ENCODE measurements around the gene SLC6A1. TPM values are rescaled to one million over a fixed set of nuclear protein-coding genes. Genes with fewer than 3 reads are reported as not detected.

Gene SLC6A1
- total RNA-seq, 1 donor from 2014 or later = 7.5 TPM

- TF ChIP-seq CTCF (IDR thresholded peaks at IDR 0.05; ENCODE audit: unreplicated experiment) = no peak
- H3K27ac Mint-ChIP-seq (ENCODE audit: unreplicated experiment) = no peak overlapping the region
- no peak overlapping the region for H3K4me3 Mint-ChIP-seq (ENCODE audit: unreplicated experiment)
- H3K27me3 Mint-ChIP-seq (ENCODE audit: unreplicated experiment) = peaks cover 4% of the 10 kb centered on the region
- H3K4me1 Mint-ChIP-seq (ENCODE audit: unreplicated experiment) = peaks cover 39% of the 10 kb centered on the region
- H3K9me3 Mint-ChIP-seq (ENCODE audit: unreplicated experiment) = peaks cover 3% of the 10 kb centered on the region
- peaks cover 3% of the 10 kb centered on the region for H3K36me3 Mint-ChIP-seq (ENCODE audit: low read depth, unreplicated experiment)
- DNase-seq (ENCODE audit: low spot score) = no peak
Measured at GRCh38 chr3:10981961-10982360, 10.6 kb upstream of the SLC6A1 start.

GRCh38 chr3:10982782-10983181 lies 9.8 kb upstream of the SLC6A1 start:
- DNase-seq (ENCODE audit: low spot score) = no peak
- Mint-ChIP-seq H3K36me3 (ENCODE audit: low read depth, unreplicated experiment) (peaks cover 3% of the 10 kb centered on the region), H3K4me3 (ENCODE audit: unreplicated experiment) (no peak overlapping the region), H3K9me3 (ENCODE audit: unreplicated experiment) (peaks cover 3% of the 10 kb centered on the region), H3K27ac (ENCODE audit: unreplicated experiment) (peak overlapping the region; percentile 84), H3K27me3 (ENCODE audit: unreplicated experiment) (peaks cover 4% of the 10 kb centered on the region), H3K4me1 (ENCODE audit: unreplicated experiment) (peaks cover 37% of the 10 kb centered on the region)
- TF ChIP-seq CTCF (IDR thresholded peaks at IDR 0.05; ENCODE audit: unreplicated experiment) = no peak

- peaks cover 32% of the 10 kb centered on the region for H3K4me1 Mint-ChIP-seq (ENCODE audit: unreplicated experiment)
- TF ChIP-seq CTCF (IDR thresholded peaks at IDR 0.05; ENCODE audit: unreplicated experiment) = peak; percentile 82
- H3K4me3 Mint-ChIP-seq (ENCODE audit: unreplicated experiment) = no peak overlapping the region
- H3K9me3 Mint-ChIP-seq (ENCODE audit: unreplicated experiment) = peaks cover 3% of the 10 kb centered on the region
- peaks cover 4% of the 10 kb centered on the region for H3K27me3 Mint-ChIP-seq (ENCODE audit: unreplicated experiment)
- peaks cover 3% of the 10 kb centered on the region for H3K36me3 Mint-ChIP-seq (ENCODE audit: low read depth, unreplicated experiment)
- peak; percentile 58 for DNase-seq (ENCODE audit: low spot score)
- H3K27ac Mint-ChIP-seq (ENCODE audit: unreplicated experiment) = peak overlapping the region; percentile 84
Measured at GRCh38 chr3:10983219-10983916, 9.2 kb upstream of the SLC6A1 start.

GRCh38 chr3:10984371-10984896 lies 8.1 kb upstream of the SLC6A1 start:
- no peak for TF ChIP-seq CTCF (IDR thresholded peaks at IDR 0.05; ENCODE audit: unreplicated experiment)
- Mint-ChIP-seq H3K4me3 (ENCODE audit: unreplicated experiment) (no peak overlapping the region), H3K27ac (ENCODE audit: unreplicated experiment) (no peak overlapping the region), H3K27me3 (ENCODE audit: unreplicated experiment) (peaks cover 3% of the 10 kb centered on the region), H3K4me1 (ENCODE audit: unreplicated experiment) (peaks cover 32% of the 10 kb centered on the region), H3K9me3 (ENCODE audit: unreplicated experiment) (peaks cover 3% of the 10 kb centered on the region), H3K36me3 (ENCODE audit: low read depth, unreplicated experiment) (peaks cover 3% of the 10 kb centered on the region)
- no peak for DNase-seq (ENCODE audit: low spot score)

- Mint-ChIP-seq H3K27me3 (ENCODE audit: unreplicated experiment) (peaks cover 3% of the 10 kb centered on the region), H3K9me3 (ENCODE audit: unreplicated experiment) (peaks cover 3% of the 10 kb centered on the region), H3K27ac (ENCODE audit: unreplicated experiment) (no peak overlapping the region), H3K4me3 (ENCODE audit: unreplicated experiment) (no peak overlapping the region), H3K4me1 (ENCODE audit: unreplicated experiment) (peaks cover 32% of the 10 kb centered on the region), H3K36me3 (ENCODE audit: low read depth, unreplicated experiment) (peaks cover 3% of the 10 kb centered on the region)
- no peak for TF ChIP-seq CTCF (IDR thresholded peaks at IDR 0.05; ENCODE audit: unreplicated experiment)
- DNase-seq (ENCODE audit: low spot score) = no peak
Measured at GRCh38 chr3:10985181-10985580, 7.4 kb upstream of the SLC6A1 start.
